Heart left ventricle (tissue), 16 donors: ENCODE data around the gene EREG. TPM values are rescaled to one million over a fixed set of nuclear protein-coding genes. Genes with fewer than 3 reads are reported as not detected.

Experiments used
- ATAC-seq, 4 donors: fragments of 200-7000 bp; cut with Tn5 transposase; one replicate each; pipeline ENCODE4 v1.9.1; 2020 to 2022; ENCODE audit warnings: moderate library complexity in 4 of 4, mild to moderate bottlenecking in 3 of 4, moderate number of reproducible peaks in 1 of 4
- DNase-seq, 5 donors: peaks; one replicate each; pipeline ENCODE4 v3.0.0-alpha.2; 2020
- H3K27ac ChIP-seq, 12 donors: fragments of 200-600 bp; sonication (generic) in 4 of 12; one replicate each; pipeline versions ENCODE4 v1.5.0 to v1.8.0; 2016 to 2022; ENCODE audit warnings: mild to moderate bottlenecking in 2 of 12
- H3K27me3 ChIP-seq, 9 donors: fragments of 200-600 bp; sonication (generic) in 2 of 9; one replicate each; pipeline versions ENCODE4 v1.5.1 to v1.8.0; 2016 to 2022; ENCODE audit warnings: mild to moderate bottlenecking in 3 of 9
- H3K36me3 ChIP-seq, 9 donors: fragments of 200-600 bp; sonication (generic) in 2 of 9; one replicate each; pipeline versions ENCODE4 v1.5.0 to v1.8.0; 2018 to 2022; ENCODE audit warnings: mild to moderate bottlenecking in 2 of 9
- H3K4me1 ChIP-seq, 12 donors: fragments of 200-600 bp; sonication (generic) in 4 of 12; one replicate each; pipeline versions ENCODE4 v1.5.0 to v1.8.0; 2016 to 2022; ENCODE audit warnings: mild to moderate bottlenecking in 3 of 12
- H3K4me3 ChIP-seq, 12 donors: fragments of 200-600 bp; sonication (generic) in 4 of 12; one replicate each; pipeline versions ENCODE4 v1.5.0 to v1.8.0; 2017 to 2022; ENCODE audit warnings: mild to moderate bottlenecking in 9 of 12, moderate library complexity in 4 of 12
- H3K9me3 ChIP-seq, 12 donors: fragments of 200-600 bp; sonication (generic) in 4 of 12; one replicate each; pipeline versions ENCODE4 v1.5.0 to v1.8.0; 2016 to 2022; ENCODE audit warnings: mild to moderate bottlenecking in 1 of 12
- CTCF ChIP-seq, 12 donors: fragments of 200-600 bp; sonication (generic) in 4 of 12; IDR thresholded peaks; one replicate each; pipeline versions ENCODE4 v1.5.0 to v1.8.0; 2018 to 2022; ENCODE audit warnings: antibody characterized with exemption in 12 of 12, mild to moderate bottlenecking in 5 of 12
- POLR2A ChIP-seq, 2 donors: fragments of 450-650 bp; IDR thresholded peaks; one replicate each; pipeline ENCODE4 v1.6.1; 2017; ENCODE audit warnings: antibody characterized with exemption in 2 of 2, mild to moderate bottlenecking in 2 of 2, moderate library complexity in 2 of 2
- WGBS, 4 donors: extraction: QIAGEN DNeasy Blood & Tissue Kit in 2 of 4; methylation state at CpG; one replicate each; pipeline versions ENCODE4 v1.1.5 to v1.1.7; 2013 to 2018; 5-methylcytosine and 5-hydroxymethylcytosine counted together
- intact Hi-C, 10 donors: fragments of 100-400 bp; cut with DNase I; formaldehyde crosslinking; loops; one replicate each; pipeline versions ENCODE4 v1.11.1 to v1.14.2; 2022
- polyA plus RNA-seq, 2 donors: library from polyadenylated mRNA; stranded (reverse); fragments of 200-250 nt; gene quantifications; one replicate each; pipeline ENCODE4 v1.2.3, GENCODE V29; 2013
- total RNA-seq, 9 donors: library from RNA; depleted of rRNA in 2 of 9; stranded (reverse); fragments of >200 nt in 2 of 9; fragmentation: NEBNext Ultra II Directional in 3 of 9; extraction: Animal tissue kit (Norgen Biotek cat#: 25700) in 3 of 9; gene quantifications; one replicate each; pipeline versions ENCODE4 v1.1.0 to v1.2.4, GENCODE V29; 2016 to 2023
- donor health status: ischemic (EF 13 %, LVEDD 7.1; RV severe dilation, severe dysfunction).
- donor health status: healthy with polysubstance abuse.
- donor health status: DM: no; HTN: yes; CAD: no.
- donor health status: DM: no; HTN: no; CAD: no.
- donor health status: ischemic (EF 25% LVEDD 6.9; RV normal size, moderate dysfunction).
- donor health status: ischemic (EF 25% LVEDD 5.7; RV mildly dilated, moderate dysfunction).
- donor health status: healthy.
- donor health status: DM: yes; HTN: yes; CAD: no.
- donor health status: ischemic (EF 35%, LVEDD 5.7; RV mildly dilated, moderate dysfunction).
- donor health status: nonischemic (EF 11% LVEDD 7.7; RV severe dilation, severe dysfunction).
- donor health status: DM: yes; HTN: yes; CAD: no.
- donor health status: PGD.
- donor health status: ischemic (EF 29% LVEDD 5.4; RV normal size, mild dysfunction).
- donor health status: nonischemic (EF 23%, LVEDD 6.1; RV moderate dilation, normal function).

Gene EREG
- total and polyA plus RNA-seq, 11 donors, result 0.09 to 8.6 (median 0.83) TPM; not detected in 3

- Histone ChIP-seq H3K36me3 (no peaks in the 10 kb centered on the region), H3K27ac (no peak overlapping the region), H3K4me1 (no peaks in the 10 kb centered on the region), H3K9me3 (no peaks in the 10 kb centered on the region), H3K4me3 (no peak overlapping the region), H3K27me3 (no peaks in the 10 kb centered on the region)
- intact Hi-C loops, result no loop called here
- ATAC-seq, result no peak
- DNase-seq, result no peak
- TF ChIP-seq POLR2A (IDR thresholded peaks at IDR 0.05), result no peak
- TF ChIP-seq CTCF (IDR thresholded peaks at IDR 0.05), result no peak
- 89 to 97% (median 92%) methylated on average over 2 of the region's 2 CpGs for WGBS, 4 donors
Observed at GRCh38 chr4:74390677-74391076, 25.7 kb downstream of the EREG start.

- Histone ChIP-seq H3K27ac (no peak overlapping the region), H3K4me1 (no peaks in the 10 kb centered on the region), H3K9me3 (no peaks in the 10 kb centered on the region), H3K36me3 (no peaks in the 10 kb centered on the region), H3K27me3 (no peaks in the 10 kb centered on the region), H3K4me3 (no peak overlapping the region)
- intact Hi-C loops, result no loop called here
- ATAC-seq (no peak), DNase-seq (no peak)
- TF ChIP-seq CTCF (IDR thresholded peaks at IDR 0.05) (no peak), POLR2A (IDR thresholded peaks at IDR 0.05) (no peak)
Observed at GRCh38 chr4:74391346-74391745, 26.4 kb downstream of the EREG start.

- no peaks in the 10 kb centered on the region for H3K9me3 ChIP-seq
- no peaks in the 10 kb centered on the region for H3K27me3 ChIP-seq
- H3K27ac ChIP-seq, result no peak overlapping the region
- ATAC-seq (peak in 1 of 4 donors; percentile 45), DNase-seq (no peak)
- intact Hi-C loops, result no loop called here
- no peaks in the 10 kb centered on the region for H3K4me1 ChIP-seq
- H3K4me3 ChIP-seq, result no peak overlapping the region
- WGBS, 4 donors, result 69 to 79% (median 75%) methylated on average over 2 of the region's 2 CpGs
- TF ChIP-seq CTCF (IDR thresholded peaks at IDR 0.05), result no peak
- no peak for TF ChIP-seq POLR2A (IDR thresholded peaks at IDR 0.05)
- H3K36me3 ChIP-seq, result no peaks in the 10 kb centered on the region
Observed at GRCh38 chr4:74391890-74392475, 27.0 kb downstream of the EREG start.

DNA sequence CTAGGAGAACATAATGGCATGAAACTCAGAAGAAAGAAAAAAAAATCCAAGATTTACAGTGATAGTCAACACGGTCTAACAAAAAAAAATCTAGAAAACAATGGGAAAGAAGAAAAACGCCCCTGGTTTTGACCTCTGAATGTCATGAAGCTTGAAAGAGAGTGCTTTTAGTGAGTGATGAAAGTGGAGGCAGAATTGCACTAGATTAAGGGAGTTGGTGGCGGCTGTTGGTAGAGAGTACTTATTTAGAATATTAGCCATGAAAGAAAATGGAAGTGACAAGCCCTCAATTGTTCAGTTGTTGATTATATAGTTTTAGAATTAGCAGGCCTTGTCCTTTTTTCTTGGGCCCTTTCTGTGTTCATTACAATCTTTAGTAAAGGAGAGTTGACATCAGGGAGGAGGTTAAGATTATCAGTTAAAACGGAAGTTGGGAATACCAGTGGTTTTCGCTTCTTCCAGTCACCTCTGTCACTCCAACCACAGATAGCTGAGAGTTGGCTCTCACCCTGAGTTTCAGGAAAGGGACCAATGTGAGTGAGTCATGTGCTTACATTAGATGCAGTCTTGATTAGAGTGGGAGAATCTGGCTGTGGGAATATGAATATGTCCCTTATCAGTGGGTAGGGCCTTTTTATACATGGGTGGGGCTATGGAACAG, 29.7 kb downstream of the EREG start:
- Histone ChIP-seq H3K27ac (no peak overlapping the region), H3K36me3 (no peaks in the 10 kb centered on the region), H3K9me3 (no peaks in the 10 kb centered on the region), H3K4me1 (no peaks in the 10 kb centered on the region), H3K27me3 (no peaks in the 10 kb centered on the region), H3K4me3 (no peak overlapping the region)
- WGBS, 4 donors, result 74 to 79% (median 78%) methylated on average over 5 of the region's 5 CpGs
- TF ChIP-seq POLR2A (IDR thresholded peaks at IDR 0.05) (no peak), CTCF (IDR thresholded peaks at IDR 0.05) (no peak)
- no peak for ATAC-seq
- intact Hi-C loops, result no loop called here
- no peak for DNase-seq
